ENCODE measurements around the gene PLEKHG4.

The PLEKHG4 gene

GRCh38 chr16:67279296-67280089 is at the start of gene PLEKHG4:
PLEKHG4 (plus strand) TSS chr16:67279532; CDS start chr16:67280045, 513 bp downstream.
- peak; percentile 71 to 81 for DNase-seq (ENCODE audit: low read depth in 2 of 2)

DNA sequence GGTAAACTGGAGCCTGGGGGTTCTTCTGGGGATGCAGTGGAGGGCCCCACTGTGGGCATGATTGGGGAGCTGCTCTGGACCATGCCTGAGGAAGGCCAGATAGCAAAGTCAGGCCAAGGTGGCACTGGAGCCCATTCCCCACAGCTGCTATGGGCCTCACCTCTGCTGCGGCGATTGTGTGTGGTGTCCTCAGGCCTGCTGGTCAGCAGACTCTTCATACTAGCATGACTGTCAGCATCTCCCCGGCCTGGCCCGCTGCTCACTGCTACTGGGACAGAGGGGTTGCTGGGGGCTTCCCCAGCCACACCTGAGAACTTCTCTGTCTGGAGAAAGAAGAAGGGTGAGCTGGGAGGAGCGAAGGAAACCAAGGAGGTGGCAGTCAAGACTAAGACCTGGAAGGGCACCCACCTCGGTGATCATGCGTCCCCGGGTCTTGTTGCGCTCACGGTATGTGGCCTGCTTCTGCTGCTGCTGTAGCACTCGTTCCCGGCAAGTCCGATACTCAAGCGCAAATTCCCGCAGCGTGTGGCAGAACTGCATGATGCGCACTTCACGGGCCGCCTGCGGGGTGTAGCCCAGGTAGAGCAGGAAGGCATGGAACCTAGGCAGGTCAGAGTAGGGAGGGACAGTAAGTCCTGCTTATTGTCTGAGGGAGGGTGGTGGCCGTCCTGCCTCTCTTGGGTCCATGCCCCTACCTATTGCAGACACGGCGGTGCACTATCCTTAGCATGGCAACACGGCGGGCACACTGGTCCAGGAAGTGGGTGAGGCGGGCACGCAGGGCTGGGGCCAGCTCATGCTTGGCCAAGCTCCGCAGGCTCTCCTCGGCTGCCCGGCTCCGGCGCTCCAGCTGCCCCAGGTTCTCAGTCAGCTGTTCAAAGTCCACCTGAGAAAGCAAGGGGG is 49.2 kb upstream of the PLEKHG4 start:
- no peak for DNase-seq (ENCODE audit: low read depth in 2 of 2)

DNA sequence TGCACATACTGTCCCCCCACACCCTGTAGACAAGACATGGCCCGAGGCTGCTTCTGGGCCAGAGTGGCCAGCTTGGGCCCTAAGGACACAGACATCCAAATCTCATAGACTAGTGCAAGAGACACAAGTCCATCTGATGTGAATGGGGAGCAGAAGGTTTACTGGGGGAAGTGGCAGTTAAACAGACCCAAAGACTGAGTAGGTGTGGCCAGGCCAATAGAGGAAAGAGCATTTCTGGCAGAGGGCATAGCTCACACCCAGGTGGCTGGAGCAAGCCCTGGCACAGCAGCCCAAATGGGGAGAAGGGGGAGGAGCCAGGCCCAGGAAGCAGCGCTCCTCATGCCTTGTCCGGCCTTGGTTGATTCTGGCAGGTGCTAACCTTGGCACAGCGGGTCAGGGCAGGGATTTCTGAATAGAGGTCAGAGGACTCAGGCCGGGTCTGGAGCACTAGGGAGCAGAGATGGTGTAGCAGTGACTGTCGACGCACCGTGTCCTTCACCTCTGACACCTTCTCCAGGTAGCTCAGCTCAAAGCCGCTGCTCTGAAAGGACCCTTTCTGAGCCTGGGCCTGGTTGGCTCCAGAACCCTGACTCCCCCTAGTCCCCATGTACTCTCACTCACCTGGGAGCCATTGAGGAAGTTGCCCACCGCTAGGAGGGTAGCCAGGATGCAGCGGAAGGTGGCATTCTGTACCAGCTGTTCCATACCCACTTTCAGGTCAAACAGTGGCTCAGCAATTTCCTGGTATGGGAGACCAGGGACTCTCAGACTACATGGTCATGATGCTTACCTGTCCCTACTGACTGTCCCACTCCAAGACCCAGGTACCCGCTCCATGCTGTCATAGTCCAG is 48.3 kb upstream of the PLEKHG4 start:
- no peak for DNase-seq (ENCODE audit: low read depth in 2 of 2)

- DNase-seq (ENCODE audit: low read depth in 2 of 2): no peak
Observed at GRCh38 chr16:67233596-67233995, 45.7 kb upstream of the PLEKHG4 start.

- no peak for DNase-seq (ENCODE audit: low read depth in 2 of 2)
Observed at GRCh38 chr16:67234180-67234597, 45.1 kb upstream of the PLEKHG4 start.

DNA sequence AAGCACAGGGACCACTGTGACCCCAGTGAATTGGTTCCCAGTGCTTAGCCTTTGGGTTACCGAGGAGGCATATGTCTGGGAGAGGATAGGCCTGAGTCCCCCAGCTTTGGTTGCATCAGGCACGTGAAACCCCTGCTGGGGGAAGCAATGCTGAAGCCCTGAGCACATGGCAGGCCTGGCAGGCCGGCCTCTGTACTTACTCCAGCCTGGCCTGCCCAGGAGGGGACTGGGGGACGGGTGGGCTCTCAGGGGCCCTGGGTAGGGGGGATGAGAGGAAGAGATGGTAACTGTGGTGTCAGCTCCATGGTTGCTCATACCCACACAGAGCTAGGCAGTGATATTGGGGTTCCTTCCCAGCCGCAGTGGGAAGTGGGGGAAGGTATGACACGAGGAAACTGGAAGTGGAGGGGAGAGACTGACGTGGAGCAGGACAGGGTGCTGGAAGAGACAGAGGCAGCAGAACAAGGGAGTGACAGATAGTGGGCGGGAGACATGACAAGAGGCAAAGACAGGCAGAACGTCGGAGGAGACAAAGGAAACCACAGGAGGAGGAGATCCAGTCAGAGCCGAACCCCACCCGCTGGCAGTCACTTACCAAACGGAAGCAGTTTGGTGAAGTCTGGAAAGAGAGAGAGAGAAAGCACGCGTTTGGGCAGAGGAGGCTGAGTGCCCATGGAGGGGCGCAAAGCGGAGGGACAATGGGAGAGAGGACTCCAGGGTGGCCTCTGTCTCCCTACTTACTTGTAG is 43.3 kb upstream of the PLEKHG4 start:
- no peak for DNase-seq (ENCODE audit: low read depth in 2 of 2)

DNA sequence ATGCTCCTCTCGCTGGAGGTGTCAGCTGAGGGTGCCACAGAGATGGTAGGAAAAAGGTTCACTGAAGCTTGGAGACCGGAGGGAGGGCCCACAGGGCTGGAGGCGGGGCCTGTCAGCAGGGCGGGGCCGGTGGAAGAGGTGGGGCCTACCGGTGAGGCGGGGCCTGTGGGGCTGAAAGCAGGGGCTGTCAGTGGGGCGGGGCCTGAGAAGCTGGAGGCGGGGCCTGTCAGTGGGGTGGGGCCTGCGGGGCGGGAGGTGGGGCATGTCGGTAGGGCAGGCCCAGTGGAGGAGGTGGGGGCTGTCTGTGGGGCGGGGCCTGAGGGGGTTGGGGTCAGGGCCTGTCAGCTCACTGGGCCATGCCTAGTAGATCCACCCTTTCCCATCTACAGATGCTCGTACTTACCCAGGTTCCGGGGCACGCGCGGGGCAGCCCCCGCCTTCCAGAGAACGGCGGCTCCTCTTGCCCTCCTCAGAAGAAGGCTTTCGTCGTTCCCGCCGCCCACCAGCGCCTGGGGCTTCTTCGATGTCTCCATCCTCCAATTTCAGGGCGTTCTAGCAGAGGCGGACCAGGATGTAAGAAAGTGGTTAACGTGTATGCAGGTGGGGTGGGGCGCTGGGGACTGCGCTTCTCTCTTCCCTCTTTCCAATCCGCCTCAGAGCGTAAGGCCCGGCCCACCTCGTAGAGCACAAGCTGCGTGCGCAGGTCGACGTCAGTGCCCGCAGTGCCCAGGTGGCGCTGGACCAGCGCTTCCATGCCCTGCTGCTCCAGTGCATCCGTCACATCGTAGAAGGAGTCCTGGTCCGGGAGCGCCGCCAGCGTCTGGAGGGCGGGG is 42.6 kb upstream of the PLEKHG4 start:
- peak; percentile 73 to 93 for DNase-seq (ENCODE audit: low read depth in 2 of 2)

- DNase-seq (ENCODE audit: low read depth in 2 of 2): no peak
Observed at GRCh38 chr16:67237396-67238277, 41.7 kb upstream of the PLEKHG4 start.

- DNase-seq (ENCODE audit: low read depth in 2 of 2): no peak
Observed at GRCh38 chr16:67238278-67238575, 41.1 kb upstream of the PLEKHG4 start.

DNA sequence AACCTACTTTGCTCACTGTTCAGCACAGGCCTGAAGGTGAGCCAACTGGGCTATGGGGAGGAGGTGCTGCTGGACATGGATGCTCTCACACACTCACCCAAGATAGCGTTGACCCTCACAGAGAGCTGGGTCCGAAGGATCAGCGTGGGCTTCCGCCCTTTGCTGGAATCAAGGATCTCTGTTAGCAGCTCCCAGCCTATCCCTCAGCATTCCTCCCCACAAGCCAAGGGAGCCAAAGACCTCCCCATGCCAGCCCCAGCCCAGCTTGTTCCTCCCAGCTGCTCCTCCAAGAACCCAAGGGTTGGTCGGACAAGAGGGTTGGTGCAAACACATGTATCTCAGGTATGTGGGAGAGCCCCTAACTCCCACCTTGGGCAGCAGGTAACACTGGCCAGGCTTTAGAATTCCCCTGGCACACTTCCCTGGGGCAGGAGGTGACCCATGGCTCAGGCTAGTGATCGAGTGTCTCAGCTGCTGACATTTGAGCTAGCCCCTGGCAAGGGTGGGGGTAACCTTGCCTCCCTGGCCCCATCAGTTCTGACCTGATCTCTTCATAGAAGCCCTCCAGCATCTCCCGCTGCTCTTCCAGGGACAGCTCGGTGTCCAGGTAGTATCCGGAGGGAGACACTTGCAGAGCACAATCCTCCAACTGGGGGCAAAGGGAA is 40.4 kb upstream of the PLEKHG4 start:
- no peak for DNase-seq (ENCODE audit: low read depth in 2 of 2)

DNA sequence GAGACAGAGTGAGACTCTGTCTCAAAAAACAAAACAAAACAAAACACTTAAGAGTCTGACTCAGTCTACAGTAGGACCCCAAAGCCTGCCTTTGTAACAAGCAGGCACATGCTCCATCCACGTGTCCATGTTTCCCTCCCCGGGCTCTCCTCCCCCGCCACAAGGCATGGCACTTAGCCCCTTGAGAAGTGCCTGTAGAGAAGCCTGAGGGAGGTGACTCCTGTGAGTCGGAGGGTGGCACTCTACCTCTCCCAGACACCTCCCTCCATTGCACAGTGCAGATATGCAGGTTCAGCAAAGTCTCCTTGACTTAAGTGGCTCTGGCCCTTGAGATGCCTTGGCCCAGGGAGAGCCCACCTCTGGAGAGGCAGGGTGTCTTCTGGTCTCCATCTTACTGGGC is 38.8 kb upstream of the PLEKHG4 start:
- no peak for DNase-seq (ENCODE audit: low read depth in 2 of 2)

GRCh38 chr16:67241008-67241900 is 38.1 kb upstream of the PLEKHG4 start:
- no peak for DNase-seq (ENCODE audit: low read depth in 2 of 2)

GRCh38 chr16:67242138-67242730 is 37.1 kb upstream of the PLEKHG4 start:
- no peak for DNase-seq (ENCODE audit: low read depth in 2 of 2)

DNA sequence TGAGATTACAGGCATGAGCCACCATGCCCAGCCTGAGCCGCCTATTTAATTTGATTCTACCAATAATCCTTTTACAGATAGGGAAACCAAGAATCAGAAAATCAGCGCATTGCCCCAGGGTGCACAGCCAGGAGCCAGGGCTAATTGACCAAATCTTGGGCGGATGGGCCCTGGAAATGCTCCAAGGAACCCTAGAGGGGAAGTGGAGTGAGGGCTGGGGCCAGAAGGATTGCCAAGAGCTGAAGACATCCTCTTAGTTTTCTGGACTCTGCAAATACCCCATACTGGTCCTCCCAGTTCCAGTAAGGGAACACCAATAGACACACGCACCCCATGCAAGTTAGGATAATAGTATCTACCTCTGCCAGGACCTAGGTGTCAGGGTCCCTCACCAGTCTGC is 35.9 kb upstream of the PLEKHG4 start:
- DNase-seq (ENCODE audit: low read depth in 2 of 2): no peak

DNA sequence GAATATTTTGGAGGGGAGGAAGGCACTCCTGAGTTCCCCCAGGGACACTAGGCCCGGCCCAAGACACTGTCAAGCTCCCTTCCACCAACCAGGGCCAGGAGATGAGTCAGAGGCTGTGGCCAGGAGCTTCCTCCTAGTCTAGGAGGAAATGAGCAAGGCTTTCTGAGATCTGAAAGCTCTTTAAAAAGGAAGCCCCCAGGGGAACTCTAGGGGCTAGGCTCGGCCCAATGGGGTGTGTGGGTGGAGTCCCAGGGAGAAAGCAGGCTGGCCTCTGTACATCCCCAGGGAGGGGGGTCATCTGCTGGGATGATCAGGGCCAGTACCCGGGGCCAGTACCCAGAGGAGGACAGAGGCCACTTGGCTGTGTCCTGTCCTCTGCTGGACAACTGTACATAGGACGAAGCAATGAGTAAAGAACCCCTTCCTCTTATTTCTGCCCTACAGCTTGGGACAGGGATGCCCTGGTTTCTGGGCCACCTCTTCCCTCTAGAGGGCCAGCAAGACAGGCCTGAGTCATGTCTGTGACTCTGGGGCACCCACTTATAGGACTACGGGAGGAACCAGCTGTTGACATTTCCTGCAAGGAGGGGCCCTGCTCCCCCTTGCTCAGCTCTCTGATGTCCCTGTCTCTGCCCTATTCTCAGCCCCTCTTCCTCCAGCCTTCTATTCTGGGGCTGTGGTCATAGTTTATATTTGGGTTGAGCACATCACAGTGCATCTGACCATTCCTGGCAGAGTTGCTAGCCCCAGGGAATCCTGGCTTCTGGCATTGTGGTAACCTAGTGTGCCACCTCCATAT is 34.7 kb upstream of the PLEKHG4 start:
- DNase-seq (ENCODE audit: low read depth in 2 of 2): peak; percentile 55 to 71

DNA sequence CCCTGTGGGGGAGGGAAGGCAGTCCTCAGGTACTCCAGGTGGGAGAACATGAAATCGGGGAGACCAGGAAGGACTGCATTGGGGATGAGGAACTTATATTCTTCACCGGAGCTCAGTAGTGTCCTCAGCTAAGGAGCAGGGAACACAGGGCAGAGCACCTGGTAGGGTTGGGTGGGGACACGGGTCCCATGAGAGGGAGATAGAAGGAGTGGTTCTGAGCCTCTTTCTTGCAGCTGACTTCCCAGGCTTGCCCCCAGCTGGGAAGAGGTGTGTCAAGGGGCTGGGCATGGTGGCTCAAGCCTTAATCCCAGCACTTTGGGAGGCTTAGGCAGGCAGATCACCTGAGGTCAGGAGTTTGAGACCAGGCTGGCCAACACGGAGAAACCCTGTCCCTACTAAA is 34.1 kb upstream of the PLEKHG4 start:
- no peak for DNase-seq (ENCODE audit: low read depth in 2 of 2)

DNA sequence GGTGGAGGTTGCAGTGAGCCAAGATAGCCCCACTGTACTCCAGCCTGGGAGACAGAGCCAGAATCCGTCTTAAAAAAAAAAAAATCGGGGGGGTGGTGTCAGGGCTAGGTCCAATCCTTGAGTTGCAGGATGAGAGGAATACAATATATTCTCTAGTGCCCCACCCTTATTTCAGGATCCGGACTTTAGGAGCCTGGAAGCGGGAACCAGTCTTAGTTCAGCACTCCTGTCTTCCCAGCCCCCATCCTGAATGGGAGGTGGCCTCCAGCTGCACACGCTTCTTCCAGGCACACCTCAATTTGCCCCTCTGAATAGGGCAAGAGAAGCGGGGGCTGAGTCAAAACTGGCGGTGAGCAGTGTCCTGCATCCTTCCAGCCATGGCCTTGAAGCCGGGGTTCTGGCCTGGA is 33.7 kb upstream of the PLEKHG4 start:
- no peak for DNase-seq (ENCODE audit: low read depth in 2 of 2)

Data from stimulated activated CD4-positive, alpha-beta T cell treated with anti-CD3 and anti-CD28 coated beads, Interleukin-4, amount 100 ng/mL, for 48 hours (primary cell).